Osteoblast (primary cell): ENCODE results near the gene ACTR1A. TPM values are rescaled to one million over a fixed set of nuclear protein-coding genes. Genes with fewer than 3 reads are reported as not detected.

Experiments
- DNase-seq: peaks from one replicate; pipeline ENCODE4 v3.0.0; 2011; ENCODE audit warnings: low spot score, mixed read lengths; ENCODE audit not compliant: insufficient read length; ENCODE audit errors: missing footprints
- H2AFZ ChIP-seq: 2 replicates; pipeline ENCODE4 v1.6.0; 2011; ENCODE audit warnings: mild to moderate bottlenecking, low read length
- H3K27ac ChIP-seq: 2 replicates; pipeline ENCODE4 v1.5.1; 2011; ENCODE audit warnings: mild to moderate bottlenecking, low read depth, low read length, moderate library complexity
- H3K27me3 ChIP-seq: 2 replicates; pipeline ENCODE4 v1.6.0; 2012; ENCODE audit warnings: mild to moderate bottlenecking, control low read depth, inconsistent platforms, low read length, moderate library complexity; ENCODE audit not compliant: insufficient read depth
- H3K36me3 ChIP-seq: 2 replicates; pipeline ENCODE4 v1.5.1; 2011; ENCODE audit warnings: mild to moderate bottlenecking, low read length, control low read depth, moderate library complexity; ENCODE audit not compliant: insufficient read depth
- H3K4me1 ChIP-seq: 2 replicates; pipeline ENCODE4 v1.5.1; 2011; ENCODE audit warnings: mild to moderate bottlenecking, low read length, control low read depth, moderate library complexity; ENCODE audit not compliant: insufficient read depth
- H3K4me2 ChIP-seq: 2 replicates; pipeline ENCODE4 v1.6.0; 2011; ENCODE audit warnings: mild to moderate bottlenecking, low read length; ENCODE audit not compliant: insufficient read depth
- H3K4me3 ChIP-seq: fragments of 200-600 bp; sonication (generic); 3 replicates; pipeline ENCODE4 v1.5.1; 2012; ENCODE audit warnings: mild to moderate bottlenecking, low read length, inconsistent platforms; ENCODE audit not compliant: insufficient read depth
- H3K79me2 ChIP-seq: 2 replicates; pipeline ENCODE4 v1.6.0; 2012; ENCODE audit warnings: mild to moderate bottlenecking, low read length, control low read depth, inconsistent platforms; ENCODE audit not compliant: insufficient read depth
- H3K9me3 ChIP-seq: 2 replicates; pipeline ENCODE4 v1.5.1; 2011; ENCODE audit warnings: low read depth, low read length, control low read depth
- H4K20me1 ChIP-seq: 2 replicates; pipeline ENCODE4 v1.6.0; 2012; ENCODE audit warnings: mild to moderate bottlenecking, low read length, control low read depth; ENCODE audit not compliant: insufficient read depth
- total RNA-seq: library from RNA; depleted of rRNA; stranded (reverse); fragments of >200 nt; gene quantifications from 2 replicates; pipeline ENCODE4 v1.2.3, GENCODE V29; 2012
- TF ChIP-seq, protein P1 (sequence below): IDR thresholded peaks from 2 replicates; pipeline ENCODE4 v1.5.1; 2011; ENCODE audit warnings: mild to moderate bottlenecking, low read depth, low read length, moderate library complexity; ENCODE audit errors: extremely low read depth

Gene ACTR1A
- total RNA-seq, 1 donor = 105 TPM

DNA sequence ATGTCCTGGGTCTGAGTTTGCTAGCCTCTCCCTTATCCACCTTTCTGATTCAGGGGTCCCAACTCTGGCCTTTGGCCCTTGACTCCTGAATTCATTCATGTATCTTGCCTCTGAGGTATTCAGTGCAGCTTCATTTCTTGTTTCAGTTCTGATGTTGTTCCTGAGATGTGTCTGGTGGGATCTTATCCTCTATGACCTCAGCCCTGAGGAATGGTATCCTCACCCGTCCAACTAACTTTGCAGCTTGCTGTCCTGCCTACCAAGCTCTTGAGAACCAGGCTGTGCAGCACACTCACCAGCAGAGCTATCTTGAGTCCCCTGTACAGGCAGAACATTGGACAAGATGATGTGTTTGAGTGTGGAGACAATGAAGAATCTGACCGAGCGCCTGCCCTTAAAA is 15.0 kb upstream of the ACTR1A start:
- no peak overlapping the region for H3K4me3 ChIP-seq
- H3K27me3 ChIP-seq = no peaks in the 10 kb centered on the region
- H4K20me1 ChIP-seq = peaks cover 15% of the 10 kb centered on the region
- H3K4me2 ChIP-seq = peak overlapping the region; percentile 15
- H3K79me2 ChIP-seq = peaks cover 28% of the 10 kb centered on the region
- H2AFZ ChIP-seq = no peak overlapping the region
- H3K27ac ChIP-seq = peak overlapping the region; percentile 6
- H3K9me3 ChIP-seq = no peaks in the 10 kb centered on the region
- H3K4me1 ChIP-seq = peaks cover 12% of the 10 kb centered on the region
- peaks cover 16% of the 10 kb centered on the region for H3K36me3 ChIP-seq
- TF ChIP-seq, protein P1, sequence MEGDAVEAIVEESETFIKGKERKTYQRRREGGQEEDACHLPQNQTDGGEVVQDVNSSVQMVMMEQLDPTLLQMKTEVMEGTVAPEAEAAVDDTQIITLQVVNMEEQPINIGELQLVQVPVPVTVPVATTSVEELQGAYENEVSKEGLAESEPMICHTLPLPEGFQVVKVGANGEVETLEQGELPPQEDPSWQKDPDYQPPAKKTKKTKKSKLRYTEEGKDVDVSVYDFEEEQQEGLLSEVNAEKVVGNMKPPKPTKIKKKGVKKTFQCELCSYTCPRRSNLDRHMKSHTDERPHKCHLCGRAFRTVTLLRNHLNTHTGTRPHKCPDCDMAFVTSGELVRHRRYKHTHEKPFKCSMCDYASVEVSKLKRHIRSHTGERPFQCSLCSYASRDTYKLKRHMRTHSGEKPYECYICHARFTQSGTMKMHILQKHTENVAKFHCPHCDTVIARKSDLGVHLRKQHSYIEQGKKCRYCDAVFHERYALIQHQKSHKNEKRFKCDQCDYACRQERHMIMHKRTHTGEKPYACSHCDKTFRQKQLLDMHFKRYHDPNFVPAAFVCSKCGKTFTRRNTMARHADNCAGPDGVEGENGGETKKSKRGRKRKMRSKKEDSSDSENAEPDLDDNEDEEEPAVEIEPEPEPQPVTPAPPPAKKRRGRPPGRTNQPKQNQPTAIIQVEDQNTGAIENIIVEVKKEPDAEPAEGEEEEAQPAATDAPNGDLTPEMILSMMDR = no peak
- peak; percentile 86 for DNase-seq

DNA sequence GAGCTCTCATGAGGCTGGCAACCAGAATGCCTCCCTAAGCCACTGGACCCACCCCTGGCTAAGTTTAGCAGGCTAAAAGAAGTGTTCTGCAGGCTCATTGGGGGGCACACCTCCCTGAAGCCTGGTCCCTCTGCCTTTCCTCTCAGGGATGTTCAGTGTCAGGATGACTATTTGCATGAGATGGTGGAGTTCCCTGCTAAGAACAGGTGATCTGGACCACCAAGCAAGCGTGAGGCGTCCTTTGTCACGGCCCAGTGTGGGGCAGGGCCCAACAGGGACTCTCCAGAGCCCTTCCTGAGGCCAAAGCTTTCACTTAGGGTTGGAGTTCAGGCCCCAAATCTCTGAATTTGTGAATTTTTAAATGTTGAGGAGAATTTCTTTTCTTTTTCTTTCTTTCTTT is 13.2 kb upstream of the ACTR1A start:
- peaks cover 12% of the 10 kb centered on the region for H4K20me1 ChIP-seq
- peaks cover 17% of the 10 kb centered on the region for H3K79me2 ChIP-seq
- H3K27ac ChIP-seq = no peak overlapping the region
- H3K36me3 ChIP-seq = peaks cover 23% of the 10 kb centered on the region
- no peaks in the 10 kb centered on the region for H3K27me3 ChIP-seq
- no peak overlapping the region for H3K4me3 ChIP-seq
- no peak for DNase-seq
- peaks cover 9% of the 10 kb centered on the region for H3K4me1 ChIP-seq
- H3K4me2 ChIP-seq = no peak overlapping the region
- TF ChIP-seq, protein P1 = no peak
- H3K9me3 ChIP-seq = no peaks in the 10 kb centered on the region
- H2AFZ ChIP-seq = no peak overlapping the region

DNA sequence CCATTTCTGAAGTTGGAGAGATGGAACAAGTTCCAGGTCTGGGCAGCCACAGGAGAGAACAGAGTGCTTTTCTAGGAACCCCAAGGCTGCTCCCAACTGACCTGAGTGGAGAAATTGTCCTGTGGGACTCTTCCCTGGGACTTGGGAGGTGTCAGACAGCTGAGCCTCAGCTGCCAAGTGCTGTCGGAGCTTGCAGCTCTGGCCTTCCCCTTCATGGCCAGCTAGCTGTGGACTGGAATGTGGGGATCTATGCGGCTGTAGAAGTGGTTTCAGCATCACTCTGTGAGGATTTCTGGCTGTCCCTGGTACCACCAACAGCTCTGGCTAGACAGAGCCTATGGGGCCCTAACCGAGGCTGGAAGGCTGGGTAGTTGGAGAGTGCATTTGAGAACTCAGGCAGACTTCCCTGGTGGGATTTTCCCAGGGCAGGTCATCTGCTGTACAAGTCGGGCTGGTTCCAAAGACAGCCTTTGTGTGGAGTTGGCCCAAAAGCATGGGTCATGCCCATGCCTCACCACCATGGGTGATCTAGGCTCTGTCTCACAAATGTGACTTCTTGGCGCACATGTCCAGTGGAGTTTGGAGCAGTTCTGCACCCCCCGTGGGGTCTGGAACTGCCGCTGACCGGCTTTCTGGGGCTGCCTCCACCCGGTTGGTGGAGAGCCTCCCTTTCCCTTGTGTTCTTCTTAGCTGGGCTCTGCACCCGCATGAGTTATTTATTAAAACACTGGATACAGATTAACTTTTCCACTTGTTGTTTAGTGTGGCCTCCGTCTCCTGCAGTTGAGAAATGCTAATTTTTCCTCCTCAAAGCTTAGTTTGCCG is 12.2 kb upstream of the ACTR1A start:
- TF ChIP-seq, protein P1 = no peak
- Histone ChIP-seq H4K20me1 (peaks cover 12% of the 10 kb centered on the region), H3K9me3 (no peaks in the 10 kb centered on the region), H3K27me3 (no peaks in the 10 kb centered on the region), H3K79me2 (peaks cover 15% of the 10 kb centered on the region), H2AFZ (no peak overlapping the region), H3K4me3 (no peak overlapping the region), H3K4me1 (peaks cover 10% of the 10 kb centered on the region), H3K27ac (no peak overlapping the region), H3K36me3 (peaks cover 25% of the 10 kb centered on the region), H3K4me2 (no peak overlapping the region)
- DNase-seq = no peak

DNA sequence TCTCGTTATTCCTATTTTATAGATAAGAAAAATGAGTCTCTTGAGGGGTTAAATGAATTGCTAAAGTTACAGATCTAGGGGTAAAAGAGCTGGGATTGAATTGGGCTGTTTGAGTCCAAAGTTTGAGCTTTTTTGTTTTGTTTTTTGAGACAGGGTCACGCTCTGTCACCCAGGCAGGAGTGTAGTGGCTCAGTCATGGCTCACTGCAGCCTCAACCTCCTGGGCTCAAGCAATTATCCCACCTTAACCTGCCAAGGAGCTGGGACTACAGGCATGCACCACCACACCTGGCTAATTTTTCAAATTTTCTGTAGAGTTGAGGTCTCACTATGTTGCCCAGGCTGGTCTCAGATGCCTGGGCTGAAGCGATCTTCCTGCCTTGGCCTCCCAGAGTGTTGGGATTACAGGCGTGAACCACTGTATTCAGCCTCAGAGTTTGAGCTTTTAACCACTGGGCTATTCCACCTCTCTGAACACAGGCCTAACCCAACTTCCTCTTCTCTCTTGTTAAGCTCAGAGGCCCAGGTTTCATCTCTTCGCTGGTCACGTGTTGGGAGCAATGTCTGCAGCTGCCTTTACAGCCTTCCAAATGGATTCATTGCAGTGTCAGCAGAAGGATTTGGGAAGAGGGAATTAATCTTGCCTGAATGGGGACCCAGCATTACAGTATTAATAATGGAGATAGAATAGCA is 9.2 kb upstream of the ACTR1A start:
- Histone ChIP-seq H3K4me1 (peaks cover 8% of the 10 kb centered on the region), H3K27me3 (no peaks in the 10 kb centered on the region), H4K20me1 (peaks cover 19% of the 10 kb centered on the region), H3K27ac (no peak overlapping the region), H3K36me3 (peaks cover 24% of the 10 kb centered on the region), H3K9me3 (no peaks in the 10 kb centered on the region), H3K4me2 (no peak overlapping the region), H2AFZ (no peak overlapping the region), H3K4me3 (no peak overlapping the region), H3K79me2 (peaks cover 36% of the 10 kb centered on the region)
- TF ChIP-seq, protein P1 = no peak
- no peak for DNase-seq
